Nephron (organoid): ENCODE measurements around the gene TNFAIP3.
A peak's percentile ranks its signal among the peaks of the same experiment; 100 is the strongest.
"Not testable (repeated sequence)": the region's sequence is repeated elsewhere in the genome, so short reads cannot be mapped to it uniquely, and the experiment has no call there.

Experiments
- H3K27ac Mint-ChIP-seq, 3 experiments: 2 replicates each; pipeline ENCODE4 v1.8.0; 2020; ENCODE audit warnings: mixed read lengths in 3 of 3, mild to moderate bottlenecking in 2 of 3, moderate library complexity in 1 of 3
- H3K27me3 Mint-ChIP-seq: 2 replicates; pipeline ENCODE4 v1.8.0; 2021; ENCODE audit warnings: low read depth, mild to moderate bottlenecking, moderate library complexity, mixed read lengths
- H3K36me3 Mint-ChIP-seq: 2 replicates; pipeline ENCODE4 v1.8.0; 2020; ENCODE audit warnings: low read depth, mixed read lengths
- H3K4me1 Mint-ChIP-seq: 2 replicates; pipeline ENCODE4 v1.8.0; 2020; ENCODE audit warnings: mixed read lengths
- H3K4me3 Mint-ChIP-seq, 3 experiments: 2 replicates each; pipeline ENCODE4 v1.8.0; 2020; ENCODE audit warnings: mild to moderate bottlenecking in 3 of 3, mixed read lengths in 3 of 3, moderate library complexity in 2 of 3
- H3K9me3 Mint-ChIP-seq: 2 replicates; pipeline ENCODE4 v1.8.0; 2020; ENCODE audit warnings: mixed read lengths
- CTCF ChIP-seq, 3 experiments: fragments of 200-600 bp; sonication (generic); IDR thresholded peaks; one replicate each; pipeline ENCODE4 v1.5.0; 2021; ENCODE audit warnings: antibody characterized with exemption in 3 of 3; ENCODE audit not compliant: unreplicated experiment in 3 of 3

Gene TNFAIP3

GRCh38 chr6:137884149-137884909 lies 17.3 kb downstream of the TNFAIP3 start:
- H3K36me3 Mint-ChIP-seq, result peaks cover 15% of the 10 kb centered on the region
- H3K27ac Mint-ChIP-seq, result peak overlapping the region in 1 of 3 experiments; percentile 84
- H3K4me3 Mint-ChIP-seq, result no peak overlapping the region
- TF ChIP-seq CTCF (IDR thresholded peaks at IDR 0.05; ENCODE audit: unreplicated experiment in 3 of 3), result no peak
- H3K4me1 Mint-ChIP-seq, result no peaks in the 10 kb centered on the region
- no peaks in the 10 kb centered on the region for H3K27me3 Mint-ChIP-seq
- H3K9me3 Mint-ChIP-seq, result peaks cover 21% of the 10 kb centered on the region

GRCh38 chr6:137884910-137885229 lies 17.8 kb downstream of the TNFAIP3 start:
- not testable (repeated sequence) for H3K27me3 Mint-ChIP-seq, H3K4me3 Mint-ChIP-seq, H3K27ac Mint-ChIP-seq, H3K4me1 Mint-ChIP-seq
- Mint-ChIP-seq H3K36me3 (peaks cover 12% of the 10 kb centered on the region), H3K9me3 (peaks cover 23% of the 10 kb centered on the region)

- not testable (repeated sequence) for H3K27ac Mint-ChIP-seq
Observed at GRCh38 chr6:137886226-137886625, 19.2 kb downstream of the TNFAIP3 start.

GRCh38 chr6:137890983-137891537 lies 24.0 kb downstream of the TNFAIP3 start:
- H3K9me3 Mint-ChIP-seq, result peaks cover 29% of the 10 kb centered on the region
- no peak overlapping the region for H3K4me3 Mint-ChIP-seq
- H3K36me3 Mint-ChIP-seq, result no peaks in the 10 kb centered on the region
- H3K27me3 Mint-ChIP-seq, result no peaks in the 10 kb centered on the region
- H3K4me1 Mint-ChIP-seq, result no peaks in the 10 kb centered on the region
- H3K27ac Mint-ChIP-seq, result no peak overlapping the region
- no peak for TF ChIP-seq CTCF (IDR thresholded peaks at IDR 0.05; ENCODE audit: unreplicated experiment in 3 of 3)

More at GRCh38 chr6:137886226-137886625, 19.2 kb downstream of the TNFAIP3 start:
- not testable (repeated sequence) for H3K27me3 Mint-ChIP-seq, H3K4me1 Mint-ChIP-seq, H3K4me3 Mint-ChIP-seq
- Mint-ChIP-seq H3K36me3 (peaks cover 12% of the 10 kb centered on the region), H3K9me3 (peaks cover 29% of the 10 kb centered on the region)

GRCh38 chr6:137892271-137892708 lies 25.2 kb downstream of the TNFAIP3 start:
- Mint-ChIP-seq H3K4me3 (no peak overlapping the region), H3K4me1 (no peaks in the 10 kb centered on the region)

GRCh38 chr6:137893181-137893580 lies 26.1 kb downstream of the TNFAIP3 start:
- no peak overlapping the region for H3K4me3 Mint-ChIP-seq
- no peaks in the 10 kb centered on the region for H3K36me3 Mint-ChIP-seq
- no peak for TF ChIP-seq CTCF (IDR thresholded peaks at IDR 0.05; ENCODE audit: unreplicated experiment in 3 of 3)
- no peak overlapping the region for H3K27ac Mint-ChIP-seq
- peaks cover 1% of the 10 kb centered on the region for H3K27me3 Mint-ChIP-seq
- peaks cover 17% of the 10 kb centered on the region for H3K9me3 Mint-ChIP-seq
- H3K4me1 Mint-ChIP-seq, result no peaks in the 10 kb centered on the region

More at GRCh38 chr6:137892271-137892708, 25.2 kb downstream of the TNFAIP3 start:
- TF ChIP-seq CTCF (IDR thresholded peaks at IDR 0.05; ENCODE audit: unreplicated experiment in 3 of 3), result no peak
- Mint-ChIP-seq H3K27me3 (no peaks in the 10 kb centered on the region), H3K27ac (no peak overlapping the region), H3K9me3 (peaks cover 22% of the 10 kb centered on the region), H3K36me3 (no peaks in the 10 kb centered on the region)

GRCh38 chr6:137893726-137894125 lies 26.7 kb downstream of the TNFAIP3 start:
- TF ChIP-seq CTCF (IDR thresholded peaks at IDR 0.05; ENCODE audit: unreplicated experiment in 3 of 3), result no peak
- Mint-ChIP-seq H3K27ac (no peak overlapping the region), H3K9me3 (peaks cover 12% of the 10 kb centered on the region), H3K4me3 (no peak overlapping the region), H3K36me3 (no peaks in the 10 kb centered on the region), H3K4me1 (no peaks in the 10 kb centered on the region), H3K27me3 (peaks cover 6% of the 10 kb centered on the region)

- H3K4me1 Mint-ChIP-seq, H3K36me3 Mint-ChIP-seq, H3K4me3 Mint-ChIP-seq, H3K27me3 Mint-ChIP-seq, H3K9me3 Mint-ChIP-seq, H3K27ac Mint-ChIP-seq: not testable (repeated sequence)
Observed at GRCh38 chr6:137894378-137894777, 27.3 kb downstream of the TNFAIP3 start.
